Measurements from ENCODE around the gene ADGRD1.
"Not testable (repeated sequence)": the region's sequence is repeated elsewhere in the genome, so short reads cannot be mapped to it uniquely, and the experiment has no call there.

Gene ADGRD1

DNA sequence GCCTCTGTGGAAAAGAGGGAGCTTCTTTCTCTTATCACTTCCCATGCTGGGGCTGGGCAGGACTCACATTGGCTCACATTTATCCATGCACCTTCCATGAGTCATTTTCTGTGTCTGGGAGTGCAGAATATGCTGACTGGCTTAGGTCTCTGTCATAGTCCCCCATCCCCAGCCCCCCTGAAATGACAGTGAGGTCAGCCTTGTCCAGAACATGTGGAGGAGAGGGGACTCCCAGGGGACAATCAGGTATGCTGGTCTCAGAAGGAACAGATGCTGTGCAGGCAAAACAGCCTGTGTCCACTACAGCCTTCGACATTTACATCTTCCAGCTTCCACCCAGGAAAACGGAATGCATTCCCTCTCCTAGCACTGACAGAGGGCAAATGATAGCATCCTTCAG, 35.0 kb downstream of the ADGRD1 start:
- no peak overlapping the region for H3K27ac Mint-ChIP-seq
- no peak overlapping the region for H3K4me3 Mint-ChIP-seq
- no peaks in the 10 kb centered on the region for H3K36me3 Mint-ChIP-seq (ENCODE audit: insufficient read depth)
- H3K27me3 Mint-ChIP-seq: peaks cover 68 to 95% of the 10 kb centered on the region in 2 donors
- no peaks in the 10 kb centered on the region for H3K9me3 Mint-ChIP-seq
- no peaks in the 10 kb centered on the region for H3K4me1 Mint-ChIP-seq (ENCODE audit: low read depth in 2 of 2)
- ATAC-seq (replicated peaks) (no peak), DNase-seq (no peak)

DNA sequence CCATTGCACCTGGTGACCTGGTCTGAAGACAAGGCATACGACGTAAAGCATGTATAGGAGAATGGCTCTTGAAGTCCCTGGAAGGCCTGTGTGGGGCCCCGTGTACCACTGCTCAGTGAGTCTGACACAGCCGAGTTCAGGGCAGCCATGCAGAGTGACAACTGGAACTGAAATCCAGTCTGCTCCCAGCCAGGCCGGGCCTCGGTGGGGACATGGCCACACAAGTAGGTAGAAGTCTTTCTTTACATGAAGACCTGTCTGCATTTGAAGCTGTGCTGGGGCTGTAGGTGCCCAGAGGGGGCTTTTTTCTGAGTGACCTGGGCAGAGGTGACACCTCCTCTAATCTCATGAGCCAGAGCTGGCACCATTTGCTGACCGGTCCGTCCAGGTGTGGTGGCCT, 35.7 kb downstream of the ADGRD1 start:
- Mint-ChIP-seq H3K27ac (no peak overlapping the region), H3K36me3 (ENCODE audit: insufficient read depth) (no peaks in the 10 kb centered on the region), H3K27me3 (peaks cover 71 to 92% of the 10 kb centered on the region in 2 donors), H3K4me1 (ENCODE audit: low read depth in 2 of 2) (no peaks in the 10 kb centered on the region), H3K9me3 (no peaks in the 10 kb centered on the region), H3K4me3 (no peak overlapping the region)
- DNase-seq: no peak
- ATAC-seq (replicated peaks): no peak

DNA sequence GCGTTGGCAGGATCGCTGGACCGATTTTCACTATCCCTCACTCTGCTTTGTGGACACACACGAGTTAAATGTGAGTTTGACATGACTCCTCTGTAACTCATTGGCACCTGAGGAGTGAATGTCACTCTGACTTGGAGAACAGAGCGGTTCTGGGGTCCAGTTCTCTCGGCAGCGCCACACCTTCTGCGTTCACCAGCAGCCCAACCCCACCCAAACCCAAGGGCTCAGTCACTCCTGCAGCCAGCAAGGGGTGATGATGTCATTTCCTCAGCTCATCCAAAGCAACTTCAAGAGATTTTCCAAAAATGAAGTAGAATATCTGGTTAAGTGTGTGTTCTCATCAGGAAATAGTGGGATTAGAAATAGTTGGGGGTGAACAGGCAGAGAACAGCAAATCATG, 36.3 kb downstream of the ADGRD1 start:
- Mint-ChIP-seq H3K27ac (no peak overlapping the region), H3K4me1 (ENCODE audit: low read depth in 2 of 2) (no peaks in the 10 kb centered on the region), H3K9me3 (no peaks in the 10 kb centered on the region), H3K27me3 (peaks cover 72 to 85% of the 10 kb centered on the region in 2 donors), H3K36me3 (ENCODE audit: insufficient read depth) (no peaks in the 10 kb centered on the region), H3K4me3 (no peak overlapping the region)
- ATAC-seq (replicated peaks) (no peak), DNase-seq (no peak)

DNA sequence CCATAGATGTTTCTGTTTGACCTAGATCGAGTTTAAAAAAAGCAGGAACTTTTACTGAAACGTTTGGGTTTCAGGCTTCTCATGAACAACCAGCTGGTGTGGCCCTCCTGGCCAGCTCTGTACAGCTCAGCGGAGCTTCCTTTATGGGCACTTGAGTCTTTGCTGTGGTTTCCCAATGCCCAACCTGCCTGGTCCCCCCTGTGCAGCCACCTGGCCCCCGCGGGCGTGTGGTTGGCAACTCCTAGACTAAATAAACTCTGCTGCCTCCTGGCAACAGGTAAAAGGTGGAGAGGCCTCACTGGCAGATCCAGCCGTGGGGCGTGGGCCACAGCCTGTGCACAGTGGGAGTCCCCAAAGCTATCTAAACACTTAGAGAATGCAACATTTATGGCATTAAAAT, 38.7 kb downstream of the ADGRD1 start:
- H3K27me3 Mint-ChIP-seq: peaks cover 61% of the 10 kb centered on the region in 2 donors
- ATAC-seq (replicated peaks): no peak

DNA sequence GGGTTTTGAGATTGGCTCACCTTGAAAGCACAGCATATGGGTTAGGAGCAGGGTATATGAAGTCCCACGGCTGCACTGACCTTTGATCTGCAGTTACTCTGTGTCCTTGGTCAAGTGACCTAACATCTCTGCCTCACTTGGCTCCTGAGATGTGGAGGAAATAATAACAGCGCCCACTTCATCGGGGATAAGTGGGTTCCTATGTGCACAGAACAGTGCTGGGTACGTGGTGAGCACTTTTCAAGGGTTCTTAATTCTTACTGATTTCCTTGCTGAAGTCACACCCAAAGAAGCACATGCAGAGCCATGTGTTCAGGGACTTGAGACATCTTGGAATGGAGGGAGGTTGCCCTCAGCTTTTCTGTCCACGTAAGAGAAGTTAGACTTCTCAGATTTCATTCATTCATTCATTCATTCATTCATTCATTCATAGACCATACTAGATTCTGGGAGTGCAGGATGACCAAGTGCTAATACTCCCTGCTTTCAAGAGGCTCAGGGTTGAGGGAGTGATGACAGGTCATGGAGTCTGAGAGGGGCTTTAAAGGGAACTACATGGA, 39.4 kb downstream of the ADGRD1 start:
- Mint-ChIP-seq H3K4me3 (no peak overlapping the region), H3K36me3 (ENCODE audit: insufficient read depth) (no peaks in the 10 kb centered on the region), H3K4me1 (ENCODE audit: low read depth in 2 of 2) (no peaks in the 10 kb centered on the region), H3K27me3 (peaks cover 55 to 57% of the 10 kb centered on the region in 2 donors), H3K9me3 (no peaks in the 10 kb centered on the region), H3K27ac (no peak overlapping the region)
- no peak for ATAC-seq (replicated peaks)
- DNase-seq: no peak

More for the DNA sequence above, 38.7 kb downstream of the ADGRD1 start:
- Mint-ChIP-seq H3K36me3 (ENCODE audit: insufficient read depth) (no peaks in the 10 kb centered on the region), H3K27ac (no peak overlapping the region), H3K4me3 (no peak overlapping the region), H3K9me3 (no peaks in the 10 kb centered on the region), H3K4me1 (ENCODE audit: low read depth in 2 of 2) (no peaks in the 10 kb centered on the region)
- DNase-seq: no peak

DNA sequence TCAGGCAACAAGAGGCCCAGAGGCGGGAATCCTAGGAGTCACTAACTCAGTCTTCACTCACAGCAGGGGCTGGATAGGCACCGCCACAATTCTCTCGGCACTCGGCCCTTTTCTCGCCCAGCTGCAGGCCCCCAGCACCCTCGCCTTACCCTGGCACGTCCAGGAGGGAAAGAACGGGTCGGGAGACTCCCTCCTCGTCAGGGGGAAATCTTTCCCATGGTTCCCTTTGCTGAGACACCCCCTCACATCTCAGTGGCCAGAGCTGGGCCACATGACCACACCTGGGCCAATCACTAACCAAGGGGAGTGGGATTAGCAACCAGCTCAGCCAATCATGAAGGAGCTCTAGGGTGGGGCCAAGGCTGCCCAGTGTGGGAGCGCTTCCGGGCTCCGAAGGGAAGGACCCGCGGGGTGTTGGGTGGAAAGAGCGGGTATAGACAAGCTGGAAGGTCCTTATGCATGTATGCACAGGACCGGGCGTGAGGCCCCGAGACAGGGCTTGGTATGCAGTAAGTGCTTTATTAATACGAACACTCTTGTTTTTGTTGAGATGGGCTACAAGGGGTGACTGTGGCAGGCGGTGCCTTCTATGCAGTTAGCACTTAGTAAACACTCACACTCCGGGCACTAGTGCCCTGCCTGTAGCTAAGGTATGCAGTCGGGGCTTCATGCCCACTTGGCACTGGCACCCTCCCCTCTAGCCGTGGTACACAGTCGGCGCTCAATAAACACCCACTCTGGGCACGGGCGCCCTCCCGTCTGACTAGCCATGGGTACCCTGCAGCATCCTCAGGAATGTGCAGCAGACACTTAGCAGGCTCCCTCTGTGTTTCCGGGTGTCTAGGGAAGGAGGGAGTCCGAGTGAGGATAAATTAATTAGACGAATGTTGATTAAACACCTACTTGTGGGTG, 40.3 kb downstream of the ADGRD1 start:
- Mint-ChIP-seq H3K4me3 (peak overlapping the region in 1 of 2 donors; percentile 59), H3K36me3 (ENCODE audit: insufficient read depth) (no peaks in the 10 kb centered on the region), H3K4me1 (ENCODE audit: low read depth in 2 of 2) (no peaks in the 10 kb centered on the region), H3K27ac (no peak overlapping the region), H3K9me3 (no peaks in the 10 kb centered on the region), H3K27me3 (peaks cover 48% of the 10 kb centered on the region in 2 donors)
- no peak for DNase-seq
- no peak for ATAC-seq (replicated peaks)

DNA sequence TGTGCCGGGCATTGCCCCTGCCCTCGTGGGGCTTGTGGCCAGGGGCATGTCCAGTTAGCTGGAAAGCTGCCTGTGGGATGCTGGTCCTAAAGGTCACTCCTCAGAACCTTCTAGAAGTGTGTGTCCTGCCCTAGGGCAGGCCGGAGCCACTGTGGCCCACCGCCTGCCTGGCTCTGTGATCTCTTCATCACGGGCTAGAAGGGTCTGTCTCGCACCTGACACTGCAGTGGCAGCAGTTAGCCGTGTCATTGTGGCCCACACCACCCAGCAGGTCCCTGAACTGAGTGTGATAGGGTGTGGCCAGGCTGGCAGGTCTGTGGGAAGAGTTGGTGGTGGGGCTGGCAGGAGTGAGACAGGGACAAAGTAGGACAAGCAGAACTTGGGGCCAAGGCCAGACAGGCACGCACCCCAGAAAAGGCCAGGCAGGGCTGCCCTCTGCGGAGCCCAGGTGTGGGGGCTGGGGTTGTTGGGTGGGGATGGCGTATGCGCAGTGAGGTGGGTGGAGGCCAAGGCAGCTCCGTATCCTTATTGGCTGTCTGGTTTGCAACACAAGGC, 41.2 kb downstream of the ADGRD1 start:
- H3K9me3 Mint-ChIP-seq: no peaks in the 10 kb centered on the region
- H3K36me3 Mint-ChIP-seq (ENCODE audit: insufficient read depth): no peaks in the 10 kb centered on the region
- ATAC-seq (replicated peaks) (no peak), DNase-seq (no peak)
- peaks cover 39 to 40% of the 10 kb centered on the region in 2 donors for H3K27me3 Mint-ChIP-seq
- no peak overlapping the region for H3K4me3 Mint-ChIP-seq
- no peaks in the 10 kb centered on the region for H3K4me1 Mint-ChIP-seq (ENCODE audit: low read depth in 2 of 2)
- H3K27ac Mint-ChIP-seq: no peak overlapping the region

DNA sequence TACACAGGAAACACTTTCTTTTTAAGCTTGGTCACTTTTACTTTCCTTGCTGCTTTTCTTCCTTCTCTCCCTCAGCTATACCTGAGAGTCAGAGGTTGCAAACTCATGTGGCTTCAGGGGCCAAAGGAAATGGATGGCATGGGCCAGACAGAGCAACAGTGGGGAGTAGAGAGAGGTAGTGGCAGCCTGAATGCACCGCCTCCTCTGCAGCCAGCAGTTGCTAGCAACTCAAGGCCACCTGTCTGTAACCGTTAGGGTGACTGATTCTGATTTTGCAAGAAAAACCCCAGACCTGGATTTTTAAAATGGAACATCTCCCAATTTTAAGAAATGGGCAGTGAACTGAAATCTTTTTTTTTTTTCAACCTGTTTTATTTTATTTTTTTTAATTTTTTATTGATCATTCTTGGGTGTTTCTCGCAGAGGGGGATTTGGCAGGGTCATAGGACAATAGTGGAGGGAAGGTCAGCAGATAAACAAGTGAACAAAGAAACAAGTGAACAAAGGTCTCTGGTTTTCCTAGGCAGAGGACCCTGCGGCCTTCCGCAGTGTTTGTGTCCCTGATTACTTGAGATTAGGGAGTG, 41.8 kb downstream of the ADGRD1 start:
- DNase-seq; H3K36me3 Mint-ChIP-seq (ENCODE audit: insufficient read depth); H3K9me3 Mint-ChIP-seq; H3K27ac Mint-ChIP-seq; ATAC-seq (replicated peaks); H3K4me1 Mint-ChIP-seq (ENCODE audit: low read depth in 2 of 2); H3K4me3 Mint-ChIP-seq: not testable (repeated sequence)
- H3K27me3 Mint-ChIP-seq: peaks cover 33 to 34% of the 10 kb centered on the region in 2 donors

DNA sequence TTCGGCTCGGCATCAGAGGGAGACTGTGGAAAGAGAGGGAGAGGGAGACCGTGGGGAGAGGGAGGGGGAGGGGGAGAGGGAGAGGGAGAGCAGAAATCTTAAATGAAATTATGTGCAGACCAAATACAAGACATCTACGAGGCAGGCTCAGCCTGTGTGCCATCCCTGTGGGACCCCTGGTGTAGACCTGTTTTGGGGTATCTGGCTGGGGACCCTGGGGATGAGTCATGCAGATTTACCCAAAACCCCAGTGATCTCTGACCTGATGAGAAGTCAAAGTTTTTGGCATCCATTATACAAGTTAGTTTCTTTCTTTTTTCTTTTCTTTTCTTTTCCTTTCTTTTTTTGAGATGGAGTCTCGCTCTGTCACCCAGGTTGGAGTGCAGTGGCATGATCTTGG, 44.4 kb downstream of the ADGRD1 start:
- Mint-ChIP-seq H3K27me3 (peaks cover 15 to 19% of the 10 kb centered on the region in 2 donors), H3K4me3 (no peak overlapping the region), H3K27ac (no peak overlapping the region), H3K9me3 (no peaks in the 10 kb centered on the region), H3K36me3 (ENCODE audit: insufficient read depth) (no peaks in the 10 kb centered on the region), H3K4me1 (ENCODE audit: low read depth in 2 of 2) (no peaks in the 10 kb centered on the region)
- ATAC-seq (replicated peaks): no peak
- DNase-seq: no peak

DNA sequence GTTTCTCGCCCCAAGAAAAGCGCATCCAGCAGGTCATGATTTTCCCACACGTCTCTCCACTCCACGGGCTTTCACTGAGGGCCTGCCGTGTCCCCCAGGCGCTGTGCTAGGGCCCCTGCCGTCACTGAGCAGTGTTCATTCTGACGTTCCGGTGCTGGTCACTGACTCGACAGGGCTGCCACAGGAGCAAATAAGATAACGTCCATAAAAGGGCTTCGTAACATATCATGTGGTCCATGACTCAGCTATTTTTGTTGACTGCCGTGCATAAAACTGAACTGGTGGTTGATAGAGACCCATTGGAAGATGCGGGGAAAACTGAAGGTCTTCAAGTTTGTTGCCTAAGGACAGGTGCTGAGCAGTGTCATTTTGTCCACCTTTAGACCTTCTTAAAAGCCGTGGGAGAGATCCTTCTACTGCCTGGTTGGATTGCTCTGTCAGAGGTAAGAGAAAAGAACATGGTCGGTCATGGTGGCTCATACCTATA, 46.3 kb downstream of the ADGRD1 start:
- Mint-ChIP-seq H3K36me3 (ENCODE audit: insufficient read depth) (no peaks in the 10 kb centered on the region), H3K9me3 (no peaks in the 10 kb centered on the region), H3K4me1 (ENCODE audit: low read depth in 2 of 2) (peaks cover 0 to 1% of the 10 kb centered on the region in 2 donors), H3K27me3 (peaks cover 1 to 23% of the 10 kb centered on the region in 2 donors), H3K27ac (no peak overlapping the region), H3K4me3 (no peak overlapping the region)
- ATAC-seq (replicated peaks): no peak
- no peak for DNase-seq

DNA sequence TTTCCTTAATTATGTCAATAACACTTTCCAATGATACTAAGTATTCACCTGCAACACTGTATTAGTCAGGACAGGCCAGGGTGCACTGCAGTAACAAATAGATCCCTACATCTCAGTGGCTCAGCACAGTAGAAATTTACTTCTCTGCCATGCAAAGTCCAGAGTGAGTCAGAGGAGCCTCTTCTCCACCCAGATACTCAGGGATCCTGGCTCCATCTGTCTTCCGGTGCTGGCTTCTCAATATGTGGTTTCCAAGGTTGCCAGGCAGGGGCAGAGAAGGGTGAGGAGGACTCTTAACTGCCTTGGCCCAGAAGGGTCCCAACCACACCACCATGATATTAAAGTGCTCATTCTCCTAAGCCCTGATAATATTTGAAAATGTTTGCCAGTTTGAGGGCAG, 47.8 kb downstream of the ADGRD1 start:
- H3K27ac Mint-ChIP-seq: no peak overlapping the region

DNA sequence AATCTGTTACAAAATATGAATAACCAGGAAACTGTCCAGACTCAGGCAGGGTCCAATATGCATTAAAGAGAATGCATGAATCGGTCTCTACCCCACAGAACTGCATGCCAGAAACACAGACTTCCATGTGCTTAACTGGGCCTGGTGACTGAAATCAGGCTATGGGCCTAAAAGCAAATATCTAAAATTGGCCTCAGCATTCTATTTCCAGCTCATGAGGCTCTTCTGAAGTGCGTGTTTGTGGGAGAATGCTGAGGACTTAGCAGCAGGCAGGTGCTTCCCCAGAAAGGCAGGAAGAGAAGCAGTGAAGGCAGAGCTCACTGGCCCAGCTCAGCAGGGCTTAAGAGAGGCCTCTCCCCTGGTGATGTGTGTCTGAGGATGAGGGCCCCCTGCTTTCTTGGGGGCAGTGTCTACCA, 48.5 kb downstream of the ADGRD1 start:
- Mint-ChIP-seq H3K9me3 (no peaks in the 10 kb centered on the region), H3K4me1 (ENCODE audit: low read depth in 2 of 2) (peaks cover 0 to 1% of the 10 kb centered on the region in 2 donors), H3K27me3 (peaks cover 8 to 44% of the 10 kb centered on the region in 2 donors), H3K27ac (no peak overlapping the region), H3K36me3 (ENCODE audit: insufficient read depth) (peaks cover 3% of the 10 kb centered on the region), H3K4me3 (no peak overlapping the region)
- no peak for DNase-seq
- ATAC-seq (replicated peaks): no peak

More for the DNA sequence above, 47.8 kb downstream of the ADGRD1 start:
- Mint-ChIP-seq H3K27me3 (peaks cover 8 to 38% of the 10 kb centered on the region in 2 donors), H3K4me1 (ENCODE audit: low read depth in 2 of 2) (peaks cover 0 to 1% of the 10 kb centered on the region in 2 donors), H3K36me3 (ENCODE audit: insufficient read depth) (peaks cover 3% of the 10 kb centered on the region), H3K4me3 (no peak overlapping the region), H3K9me3 (no peaks in the 10 kb centered on the region)
- DNase-seq: no peak
- no peak for ATAC-seq (replicated peaks)

DNA sequence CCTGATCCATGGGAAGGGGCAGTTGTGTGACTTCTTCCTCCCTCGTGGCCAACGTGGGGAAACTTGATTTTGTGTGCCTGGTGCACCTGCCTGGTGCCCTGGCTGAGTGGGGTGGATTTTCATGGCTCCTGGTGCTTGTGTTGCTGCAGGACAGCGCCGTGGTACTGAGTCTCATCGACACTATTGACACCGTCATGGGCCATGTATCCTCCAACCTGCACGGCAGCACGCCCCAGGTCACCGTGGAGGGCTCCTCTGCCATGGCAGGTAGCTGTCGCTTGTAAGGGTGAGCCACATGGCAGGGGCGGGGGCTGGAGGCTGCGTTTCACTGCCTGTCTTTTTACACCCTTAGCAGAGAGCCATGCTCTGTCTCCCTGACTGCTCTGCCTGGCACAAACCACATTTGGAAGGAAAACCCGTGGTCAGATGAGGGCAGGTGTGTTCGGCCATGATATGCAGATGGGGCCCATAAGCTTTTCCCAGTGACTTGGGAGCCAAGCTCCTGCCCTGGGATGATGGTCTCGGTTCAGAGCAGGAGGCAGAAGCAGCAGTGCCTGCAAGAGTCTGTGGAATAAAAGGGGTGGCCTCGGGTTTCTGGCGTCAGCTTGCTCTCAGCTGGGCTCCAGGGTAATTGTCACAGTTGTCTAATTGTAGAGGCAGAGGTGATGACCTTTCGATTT, 49.5 kb downstream of the ADGRD1 start:
- ATAC-seq (replicated peaks): no peak
- Mint-ChIP-seq H3K4me1 (ENCODE audit: low read depth in 2 of 2) (peaks cover 0 to 1% of the 10 kb centered on the region in 2 donors), H3K36me3 (ENCODE audit: insufficient read depth) (peaks cover 3% of the 10 kb centered on the region), H3K27me3 (peaks cover 8 to 45% of the 10 kb centered on the region in 2 donors), H3K4me3 (peak overlapping the region in 1 of 2 donors; percentile 21), H3K9me3 (no peaks in the 10 kb centered on the region), H3K27ac (no peak overlapping the region)
- DNase-seq: no peak
